CD14-positive monocyte (primary cell): ENCODE measurements around the gene WDR18. TPM values are rescaled to one million over a fixed set of nuclear protein-coding genes. Genes with fewer than 3 reads are reported as not detected.

Experiments used
- DNase-seq, 3 donors: peaks; one replicate each; pipeline ENCODE4 v3.0.0-alpha.2; 2011 to 2022
- H2AFZ ChIP-seq: 2 replicates; pipeline ENCODE4 v1.6.0; 2012; ENCODE audit warnings: mild to moderate bottlenecking, low read depth, low read length, inconsistent platforms; ENCODE audit not compliant: insufficient read depth, poor library complexity, severe bottlenecking
- H3K27ac ChIP-seq, 2 donors: 1 replicate in 1 of 2; 2 replicates in 1 of 2; pipeline ENCODE4 v1.5.1; 2012 to 2013; ENCODE audit warnings: low read length in 2 of 2, control low read depth in 1 of 2, inconsistent platforms in 1 of 2, low read depth in 1 of 2, mild to moderate bottlenecking in 1 of 2
- H3K27me3 ChIP-seq, 2 donors: one replicate each; pipeline versions ENCODE4 v1.6.0 to v1.6.1; 2011 to 2013; ENCODE audit warnings: low read length in 2 of 2; ENCODE audit not compliant: control insufficient read depth in 2 of 2, insufficient read depth in 2 of 2
- H3K36me3 ChIP-seq, 2 donors: replicated peaks in 1 of 2; 1 replicate in 1 of 2; 2 replicates in 1 of 2; pipeline versions ENCODE4 v1.5.1 to v1.6.1; 2012 to 2013; ENCODE audit warnings: low read length in 2 of 2, control low read depth in 1 of 2, inconsistent platforms in 1 of 2, mild to moderate bottlenecking in 1 of 2; ENCODE audit not compliant: insufficient read depth in 2 of 2, control insufficient read depth in 1 of 2
- H3K4me1 ChIP-seq, 2 donors: 1 replicate in 1 of 2; 2 replicates in 1 of 2; pipeline versions ENCODE4 v1.5.1 to v1.6.1; 2012 to 2013; ENCODE audit warnings: low read length in 2 of 2, control low read depth in 1 of 2, inconsistent platforms in 1 of 2, mild to moderate bottlenecking in 1 of 2, moderate library complexity in 1 of 2; ENCODE audit not compliant: insufficient read depth in 2 of 2, control insufficient read depth in 1 of 2
- H3K4me2 ChIP-seq: replicated peaks from 2 replicates; pipeline ENCODE3; 2012; ENCODE audit warnings: low read length, moderate library complexity, mild to moderate bottlenecking; ENCODE audit not compliant: poor library complexity, severe bottlenecking; ENCODE audit errors: extremely low read depth
- H3K4me3 ChIP-seq, 3 experiments: fragments of 200-600 bp in 1 of 3; sonication (generic) in 1 of 3; replicated peaks in 1 of 3; 1 replicate in 2 of 3; 2 replicates in 1 of 3; pipeline ENCODE4 v1.5.1; 2011 to 2013; ENCODE audit warnings: low read length in 3 of 3, mild to moderate bottlenecking in 3 of 3, control low read depth in 2 of 3, low read depth in 2 of 3, inconsistent platforms in 1 of 3, moderate library complexity in 1 of 3
- H3K79me2 ChIP-seq: 2 replicates; pipeline ENCODE4 v1.6.0; 2012; ENCODE audit warnings: mild to moderate bottlenecking, control low read depth, inconsistent platforms, low read length, moderate library complexity; ENCODE audit not compliant: insufficient read depth
- H3K9ac ChIP-seq: 2 replicates; pipeline ENCODE4 v1.6.0; 2017; ENCODE audit warnings: low read length, mild to moderate bottlenecking; ENCODE audit not compliant: insufficient read depth, poor library complexity, severe bottlenecking
- H3K9me3 ChIP-seq, 2 donors: replicated peaks in 1 of 2; 1 replicate in 1 of 2; 2 replicates in 1 of 2; pipeline versions ENCODE4 v1.5.1 to v1.6.1; 2012 to 2013; ENCODE audit warnings: low read length in 2 of 2, control low read depth in 1 of 2; ENCODE audit not compliant: control insufficient read depth in 1 of 2, insufficient read depth in 1 of 2
- H4K20me1 ChIP-seq: 2 replicates; pipeline ENCODE4 v1.6.0; 2012; ENCODE audit warnings: mild to moderate bottlenecking, low read length, control low read depth, moderate library complexity; ENCODE audit not compliant: insufficient read depth
- H3K27ac Mint-ChIP-seq, 7 donors: one replicate each; pipeline ENCODE4 v1.8.0; 2020; ENCODE audit warnings: mild to moderate bottlenecking in 7 of 7, mixed read lengths in 7 of 7, moderate library complexity in 6 of 7, inconsistent platforms in 2 of 7
- H3K27me3 Mint-ChIP-seq, 3 donors: one replicate each; pipeline ENCODE4 v1.8.0; 2021 to 2022; ENCODE audit warnings: low read depth in 3 of 3, mild to moderate bottlenecking in 3 of 3, mixed read lengths in 3 of 3, moderate library complexity in 3 of 3, inconsistent platforms in 1 of 3
- H3K36me3 Mint-ChIP-seq, 2 donors: one replicate each; pipeline ENCODE4 v1.8.0; 2020; ENCODE audit warnings: mixed read lengths in 2 of 2, inconsistent platforms in 1 of 2, mild to moderate bottlenecking in 1 of 2
- H3K4me1 Mint-ChIP-seq: one replicate; pipeline ENCODE4 v1.8.0; 2020; ENCODE audit warnings: mild to moderate bottlenecking, mixed read lengths
- H3K4me3 Mint-ChIP-seq, 2 donors: one replicate each; pipeline ENCODE4 v1.8.0; 2020; ENCODE audit warnings: mild to moderate bottlenecking in 2 of 2, mixed read lengths in 2 of 2, moderate library complexity in 1 of 2
- H3K9me3 Mint-ChIP-seq, 7 donors: one replicate each; pipeline ENCODE4 v1.8.0; 2020 to 2022; ENCODE audit warnings: mixed read lengths in 7 of 7, mild to moderate bottlenecking in 6 of 7, moderate library complexity in 6 of 7, inconsistent platforms in 2 of 7
- WGBS: methylation state at CpG from one replicate; pipeline ENCODE4 v1.1.5; 2013; ENCODE audit warnings: missing lambda C conversion rate; ENCODE audit not compliant: insufficient coverage; 5-methylcytosine and 5-hydroxymethylcytosine counted together
- intact Hi-C, 2 donors: fragments of 100-400 bp; cut with micrococcal nuclease; formaldehyde crosslinking; loops; one replicate each; pipeline versions ENCODE4 v1.15.0 to v1.15.1; 2023
- polyA plus RNA-seq, 3 donors: library from polyadenylated mRNA; depleted of rRNA in 1 of 3; unstranded in 2 of 3; stranded (reverse) in 1 of 3; fragments of 300-500 nt in 2 of 3; fragments of >200 nt in 1 of 3; fragmentation: Illumina TruSeq in 2 of 3; gene quantifications; 1 replicate in 2 of 3; 2 replicates in 1 of 3; pipeline ENCODE4 v1.2.3, GENCODE V29; 2012 to 2021
- TF ChIP-seq, protein P1 (sequence below): fragments of 200-600 bp; IDR thresholded peaks from one replicate; pipeline ENCODE4 v1.8.0; 2022; ENCODE audit warnings: antibody characterized with exemption, mild to moderate bottlenecking

The WDR18 gene
- polyA plus RNA-seq, 3 donors = 21.3 to 52.7 (median 49.9) TPM

DNA sequence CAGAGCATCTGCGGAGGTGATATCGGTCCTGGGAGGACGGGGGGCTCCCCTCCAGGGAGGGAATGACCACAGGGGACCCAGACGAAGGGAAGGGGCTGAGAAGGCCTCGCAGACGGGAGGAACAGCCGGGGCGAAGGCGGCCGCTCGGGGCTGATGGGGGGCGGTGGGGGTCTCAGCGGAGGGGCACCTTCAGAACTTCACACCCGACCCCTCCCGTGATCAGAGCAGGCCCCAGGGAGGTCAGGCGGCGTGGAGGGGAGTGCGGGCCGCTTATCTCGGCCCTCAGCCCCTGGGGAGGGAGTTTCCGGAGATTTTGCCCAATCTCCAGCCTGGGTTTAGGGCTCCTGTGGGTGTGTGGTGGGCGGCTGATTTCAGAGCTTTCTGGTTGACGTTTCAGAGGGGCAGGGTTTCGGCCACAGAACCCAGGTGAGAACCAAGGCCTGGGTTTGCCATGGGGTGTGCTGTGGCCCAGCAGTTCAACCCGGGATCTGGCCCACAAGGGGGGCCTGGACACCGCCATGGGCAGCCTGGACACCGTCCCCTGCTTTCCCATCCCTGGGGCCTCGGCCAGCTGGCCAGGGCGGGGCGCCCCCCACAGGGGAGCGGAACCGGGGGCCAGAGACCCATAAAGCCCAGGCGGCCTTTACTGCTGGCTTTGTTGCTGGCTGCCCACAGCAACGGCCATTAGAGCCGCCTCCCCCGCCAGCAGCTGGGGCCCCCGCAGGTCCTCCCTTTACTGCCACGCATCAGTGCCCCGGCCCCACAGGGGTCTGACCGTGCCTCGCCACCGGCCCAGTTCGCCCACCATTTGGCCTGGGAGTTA, 29.3 kb upstream of the WDR18 start:
- peaks cover 29% of the 10 kb centered on the region for H3K4me1 Mint-ChIP-seq
- H3K4me3 ChIP-seq = no peak overlapping the region
- DNase-seq = no peak
- H3K4me2 ChIP-seq = no peak overlapping the region
- peaks cover 13 to 33% of the 10 kb centered on the region in 2 donors for H3K36me3 Mint-ChIP-seq
- peaks cover 6 to 18% of the 10 kb centered on the region in 2 donors for H3K36me3 ChIP-seq
- 95% methylated on average over 34 of the region's 43 CpGs for WGBS
- H3K9me3 ChIP-seq = no peaks in the 10 kb centered on the region
- TF ChIP-seq, protein P1, sequence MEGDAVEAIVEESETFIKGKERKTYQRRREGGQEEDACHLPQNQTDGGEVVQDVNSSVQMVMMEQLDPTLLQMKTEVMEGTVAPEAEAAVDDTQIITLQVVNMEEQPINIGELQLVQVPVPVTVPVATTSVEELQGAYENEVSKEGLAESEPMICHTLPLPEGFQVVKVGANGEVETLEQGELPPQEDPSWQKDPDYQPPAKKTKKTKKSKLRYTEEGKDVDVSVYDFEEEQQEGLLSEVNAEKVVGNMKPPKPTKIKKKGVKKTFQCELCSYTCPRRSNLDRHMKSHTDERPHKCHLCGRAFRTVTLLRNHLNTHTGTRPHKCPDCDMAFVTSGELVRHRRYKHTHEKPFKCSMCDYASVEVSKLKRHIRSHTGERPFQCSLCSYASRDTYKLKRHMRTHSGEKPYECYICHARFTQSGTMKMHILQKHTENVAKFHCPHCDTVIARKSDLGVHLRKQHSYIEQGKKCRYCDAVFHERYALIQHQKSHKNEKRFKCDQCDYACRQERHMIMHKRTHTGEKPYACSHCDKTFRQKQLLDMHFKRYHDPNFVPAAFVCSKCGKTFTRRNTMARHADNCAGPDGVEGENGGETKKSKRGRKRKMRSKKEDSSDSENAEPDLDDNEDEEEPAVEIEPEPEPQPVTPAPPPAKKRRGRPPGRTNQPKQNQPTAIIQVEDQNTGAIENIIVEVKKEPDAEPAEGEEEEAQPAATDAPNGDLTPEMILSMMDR = no peak
- H4K20me1 ChIP-seq = peaks cover 99% of the 10 kb centered on the region
- no peaks in the 10 kb centered on the region for H3K27me3 Mint-ChIP-seq
- H3K27ac ChIP-seq = no peak overlapping the region
- peaks cover 95% of the 10 kb centered on the region for H3K79me2 ChIP-seq
- H2AFZ ChIP-seq = no peak overlapping the region
- H3K9ac ChIP-seq = no peak overlapping the region
- no peaks in the 10 kb centered on the region for H3K9me3 Mint-ChIP-seq
- no peak overlapping the region for H3K4me3 Mint-ChIP-seq
- H3K27ac Mint-ChIP-seq = peak overlapping the region in 1 of 7 donors; percentile 65
- H3K4me1 ChIP-seq = peaks cover 22 to 26% of the 10 kb centered on the region in 2 donors
- no peaks in the 10 kb centered on the region for H3K27me3 ChIP-seq
- intact Hi-C loops = no loop called here

DNA sequence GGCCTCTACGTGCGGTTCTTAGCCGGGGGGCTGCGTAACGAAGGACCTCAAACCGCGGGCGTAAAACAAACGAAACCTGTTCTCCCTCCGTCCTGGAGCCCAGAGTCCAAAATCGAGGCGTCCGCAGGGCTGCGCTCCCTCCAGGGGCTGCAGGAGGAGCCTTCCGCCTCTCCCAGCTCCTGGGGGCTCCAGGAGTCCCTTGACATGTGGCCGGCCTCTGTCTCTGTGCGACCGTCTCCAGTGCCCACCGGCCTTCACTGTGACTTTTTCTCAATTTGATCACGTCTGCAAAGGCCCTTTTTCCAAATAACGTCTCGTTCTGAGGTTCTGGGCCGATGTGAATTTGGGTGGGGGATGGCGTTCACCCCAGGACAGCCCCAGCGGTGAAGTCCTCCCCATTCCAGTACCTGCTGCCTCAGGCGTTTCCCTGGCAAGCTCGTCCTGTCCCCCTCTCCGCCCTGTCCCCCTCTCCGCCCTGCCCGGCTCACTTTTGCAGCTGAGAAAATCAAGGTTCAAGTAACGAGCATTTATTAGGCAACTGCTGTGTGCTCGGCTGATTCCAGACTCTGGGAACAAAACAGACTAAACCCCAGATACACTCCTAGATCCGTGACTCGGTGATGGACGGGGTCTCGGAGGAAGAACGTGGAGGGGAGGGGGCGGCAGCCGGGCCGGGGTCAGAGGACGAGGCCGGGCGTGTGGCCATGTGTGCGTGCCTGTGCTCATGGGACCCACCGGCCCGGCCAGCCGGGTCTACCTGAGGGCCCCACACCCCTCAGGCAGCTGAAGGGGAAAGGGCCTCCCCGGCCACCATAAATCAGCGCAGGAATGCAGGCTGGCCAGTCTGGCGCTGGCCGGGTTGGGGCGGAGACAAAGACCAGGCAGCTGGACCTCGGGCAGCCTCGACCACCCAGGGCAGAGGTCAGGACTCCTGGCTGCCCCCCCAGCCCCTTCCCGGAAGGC, 28.1 kb upstream of the WDR18 start:
- H3K27ac Mint-ChIP-seq = no peak overlapping the region
- no peak overlapping the region for H3K4me3 Mint-ChIP-seq

More for the DNA sequence above, 28.1 kb upstream of the WDR18 start:
- no peak for DNase-seq
- Mint-ChIP-seq H3K36me3 (peaks cover 16 to 37% of the 10 kb centered on the region in 2 donors), H3K4me1 (peaks cover 23% of the 10 kb centered on the region), H3K9me3 (no peaks in the 10 kb centered on the region), H3K27me3 (no peaks in the 10 kb centered on the region)
- Histone ChIP-seq H3K4me2 (no peak overlapping the region), H3K9ac (no peak overlapping the region), H3K79me2 (peaks cover 96% of the 10 kb centered on the region), H3K27me3 (no peaks in the 10 kb centered on the region), H3K27ac (no peak overlapping the region), H3K9me3 (no peaks in the 10 kb centered on the region), H3K36me3 (peaks cover 18 to 30% of the 10 kb centered on the region in 2 donors), H2AFZ (no peak overlapping the region), H3K4me3 (no peak overlapping the region), H4K20me1 (peaks cover 100% of the 10 kb centered on the region), H3K4me1 (peaks cover 22 to 26% of the 10 kb centered on the region in 2 donors)
- intact Hi-C loops = no loop called here
- TF ChIP-seq, protein P1 = no peak
- WGBS = 95% methylated on average over 47 of the region's 55 CpGs
